Suppressor macrophage (primary cell): ENCODE measurements around the gene C1orf167.

ENCODE experiments used
- DNase-seq, 4 experiments: peaks; one replicate each; pipeline ENCODE4 v3.0.0-alpha.2; 2020 to 2022

Gene C1orf167

GRCh38 chr1:11784256-11784992 is 22.4 kb downstream of the C1orf167 start:
- DNase-seq, result no peak

DNA sequence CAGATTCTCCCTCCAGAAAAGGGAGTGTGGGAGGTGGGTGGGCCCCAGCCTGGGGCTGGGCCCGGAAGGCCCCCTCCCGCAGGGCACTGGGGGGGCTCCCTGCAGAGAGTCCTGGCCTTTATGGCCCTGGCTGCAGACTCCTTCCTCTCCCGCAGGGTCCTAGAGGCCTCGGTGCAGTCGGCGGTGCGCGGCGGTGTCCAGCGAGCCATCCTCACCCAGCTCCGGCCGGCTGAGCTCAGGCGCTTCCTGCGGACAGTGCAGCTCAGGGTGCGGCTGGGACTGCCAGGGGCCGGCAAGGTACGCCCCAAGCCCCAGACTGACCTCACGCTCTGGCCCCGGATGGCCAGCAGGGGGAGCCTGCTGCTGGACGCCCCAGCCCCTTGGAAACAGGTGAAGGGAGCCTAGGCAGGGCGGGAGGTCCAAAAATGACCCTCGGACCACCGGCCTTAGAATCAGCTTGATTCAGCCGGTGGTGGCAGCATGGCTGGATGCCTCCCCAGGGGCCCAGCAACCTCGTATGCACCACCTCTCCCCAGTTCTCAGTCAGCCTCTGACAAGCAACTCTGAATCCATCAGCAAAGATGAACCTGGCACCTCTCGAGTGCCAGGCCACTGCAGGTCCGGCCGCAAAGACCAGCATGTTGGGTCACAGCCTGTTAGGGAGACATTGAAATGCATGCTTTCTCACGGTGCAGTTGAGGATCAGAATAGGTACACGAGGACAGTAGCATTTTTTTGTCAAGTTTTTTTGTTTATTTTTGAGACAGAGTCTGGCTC is 23.2 kb downstream of the C1orf167 start:
- DNase-seq, result peak; percentile 56 to 82 (median 65)

DNA sequence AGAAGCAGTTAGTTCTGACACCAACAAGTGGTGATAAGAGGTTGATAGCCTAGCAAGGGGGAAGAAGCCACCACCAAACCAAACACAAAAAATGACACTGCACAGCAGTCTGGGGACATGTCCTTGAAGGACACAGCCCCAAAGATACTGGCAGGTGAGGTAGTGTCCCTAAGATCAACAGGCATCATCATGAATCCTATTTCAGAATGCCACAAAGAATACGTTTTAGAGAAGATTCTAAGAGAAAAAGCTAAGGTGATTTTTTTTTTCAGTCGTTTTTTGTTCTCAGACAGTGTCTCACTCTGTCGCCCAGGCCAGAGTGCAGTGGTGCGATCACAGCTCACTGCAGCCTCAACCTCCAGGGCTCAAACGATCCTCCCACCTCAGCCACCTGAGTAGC is 24.2 kb downstream of the C1orf167 start:
- no peak for DNase-seq

DNA sequence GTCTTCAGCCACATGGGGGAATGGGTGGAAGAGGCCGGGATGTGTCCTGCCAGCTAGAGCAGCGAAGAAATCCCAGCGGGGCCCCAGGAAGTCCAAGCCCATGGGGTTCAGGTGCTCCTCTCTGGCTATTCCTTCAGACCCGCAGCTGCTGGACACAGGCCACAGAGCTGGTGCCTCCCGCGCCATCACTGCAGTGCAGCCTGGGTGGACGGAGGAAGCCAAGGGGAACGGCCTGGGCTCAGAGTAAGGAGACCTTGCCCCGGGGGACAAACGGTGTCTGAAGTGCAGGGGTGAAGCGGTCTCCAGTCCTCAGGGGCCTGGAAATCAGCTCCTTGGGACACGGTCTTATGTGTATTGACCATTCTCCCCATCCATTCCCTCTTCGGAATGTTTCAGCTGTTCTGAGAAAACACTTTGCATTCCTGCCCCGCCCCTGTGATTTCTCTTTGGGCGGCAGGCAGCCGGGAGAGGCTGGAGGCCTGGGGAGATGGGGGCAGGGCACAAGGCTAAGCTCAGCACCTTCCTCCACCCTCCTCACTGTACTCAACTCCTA is 25.3 kb downstream of the C1orf167 start:
- DNase-seq, result no peak

DNA sequence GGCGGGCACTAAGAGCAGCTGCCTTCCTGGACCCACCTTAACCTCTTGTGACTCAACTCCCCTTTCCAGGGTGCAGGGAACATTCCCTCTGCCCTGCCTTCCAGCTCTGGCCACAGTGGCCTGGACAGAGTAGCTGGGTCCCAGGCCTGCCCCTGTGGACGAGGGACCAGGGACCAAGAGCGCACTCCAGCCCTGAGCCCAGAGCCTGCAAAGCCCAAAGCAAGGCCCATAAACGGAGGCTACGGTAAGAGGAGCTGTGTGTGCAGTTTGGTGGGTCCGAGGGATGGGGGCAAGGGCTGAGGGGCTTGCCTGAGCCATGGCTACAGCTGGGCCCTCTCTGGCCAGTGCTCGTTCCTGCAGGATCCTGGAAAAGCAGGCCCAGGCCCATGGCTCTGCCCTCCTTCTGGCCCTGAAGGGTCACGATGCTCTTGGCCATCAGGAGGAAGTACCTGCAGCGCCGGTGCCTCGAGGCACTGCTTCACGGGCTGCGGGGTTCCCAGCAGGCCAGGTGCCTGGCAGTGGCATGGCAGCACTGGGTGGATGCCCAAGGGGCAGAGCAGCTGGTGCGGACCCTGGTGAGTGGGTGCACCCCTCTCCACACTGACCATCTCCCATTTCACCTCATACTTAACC is 25.9 kb downstream of the C1orf167 start:
- DNase-seq, result no peak

GRCh38 chr1:11788549-11789053 is 26.6 kb downstream of the C1orf167 start:
- no peak for DNase-seq

DNA sequence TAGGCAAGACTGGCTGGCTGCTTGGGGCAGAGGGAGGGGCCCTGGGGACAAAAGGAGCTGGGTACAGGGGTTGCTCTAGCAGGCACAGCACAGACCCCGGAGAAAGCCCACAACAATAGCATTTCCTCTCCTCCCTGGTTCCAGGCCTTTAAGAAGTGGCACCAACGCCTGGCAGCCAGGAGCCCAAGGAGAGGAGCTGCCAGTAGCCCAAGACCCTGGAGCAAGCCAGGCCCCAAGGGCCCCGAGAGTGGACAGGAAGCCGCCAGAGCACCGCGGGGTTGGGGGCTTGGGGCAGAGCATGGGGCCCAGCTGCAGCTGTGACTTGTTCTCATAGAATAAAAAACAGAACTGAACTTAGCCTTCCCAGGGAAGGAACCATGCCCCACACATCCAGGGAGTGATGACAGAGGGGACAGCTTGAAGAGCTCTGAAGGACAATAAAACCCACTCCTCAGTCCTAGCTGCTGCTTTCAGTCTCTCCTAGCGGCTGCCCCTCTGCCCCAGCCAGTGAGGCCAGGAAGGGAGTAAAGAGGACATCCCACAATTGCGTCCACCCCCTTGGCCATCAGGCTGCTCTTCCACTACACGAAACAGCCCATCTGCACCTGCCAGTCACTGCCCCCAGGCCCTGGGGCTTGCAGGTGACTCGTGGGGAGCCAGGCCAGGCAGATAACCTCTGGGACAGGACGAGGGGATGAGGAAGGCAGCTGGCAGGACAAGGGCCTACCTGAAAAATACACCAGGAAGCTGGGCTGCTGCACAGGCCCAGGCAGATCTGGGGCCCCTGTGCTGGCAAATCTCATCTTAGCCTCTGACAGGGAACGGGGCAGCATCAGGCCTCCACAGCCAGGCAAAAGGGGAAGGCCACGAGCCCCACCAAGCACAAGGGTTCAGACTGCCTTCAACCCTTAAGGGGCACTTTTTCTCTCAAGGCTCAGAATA is 27.4 kb downstream of the C1orf167 start:
- DNase-seq, result no peak

- no peak for DNase-seq
Observed at GRCh38 chr1:11790101-11790879, 28.3 kb downstream of the C1orf167 start.

- peak; percentile 85 to 91 (median 86) for DNase-seq
Observed at GRCh38 chr1:11790880-11791715, 29.1 kb downstream of the C1orf167 start.

- DNase-seq, result no peak
Observed at GRCh38 chr1:11792106-11792505, 30.1 kb downstream of the C1orf167 start.

- no peak for DNase-seq
Observed at GRCh38 chr1:11793819-11794218, 31.8 kb downstream of the C1orf167 start.

DNA sequence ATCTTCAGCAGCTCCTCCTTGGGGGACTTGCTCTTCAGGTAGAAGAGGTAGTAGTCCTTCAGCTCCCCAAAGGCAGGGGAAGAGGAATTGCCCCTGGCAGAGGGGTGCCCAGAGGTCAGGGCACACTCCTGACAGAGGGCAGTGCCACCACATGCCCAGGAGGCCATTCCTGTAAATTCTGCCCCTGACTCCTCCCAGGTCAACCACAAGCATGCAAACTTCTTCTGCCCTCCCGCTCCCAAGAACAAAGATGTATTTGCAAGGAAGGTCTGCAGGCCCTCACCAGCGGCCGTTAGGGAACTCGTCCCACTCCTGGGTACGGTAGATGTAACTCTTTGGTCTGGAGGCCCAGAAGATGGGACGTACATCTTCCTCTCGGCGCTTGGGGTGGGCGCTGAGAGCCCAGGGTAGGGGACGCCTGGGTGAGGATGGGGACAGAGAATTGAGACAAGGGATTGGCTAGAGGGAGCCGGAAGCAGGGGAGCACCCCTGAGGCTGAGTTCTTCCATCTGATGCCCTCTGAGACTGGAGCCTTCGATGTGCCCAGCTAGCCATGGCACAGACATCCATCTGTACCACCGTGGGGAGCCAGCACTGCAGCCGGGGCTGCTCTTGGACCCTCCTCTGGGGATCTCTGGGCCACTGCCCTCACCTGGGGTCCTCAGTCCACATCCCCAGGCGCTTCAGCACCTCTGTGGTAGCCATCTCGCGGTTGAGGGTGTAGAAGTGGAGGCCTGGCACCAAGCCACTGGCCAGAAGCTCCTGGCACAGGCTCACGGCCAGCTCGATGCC is 32.6 kb downstream of the C1orf167 start:
- no peak for DNase-seq

- no peak for DNase-seq
Observed at GRCh38 chr1:11795238-11795890, 33.4 kb downstream of the C1orf167 start.

- peak; percentile 43 to 74 (median 66) for DNase-seq
Observed at GRCh38 chr1:11796036-11796828, 34.2 kb downstream of the C1orf167 start.

DNA sequence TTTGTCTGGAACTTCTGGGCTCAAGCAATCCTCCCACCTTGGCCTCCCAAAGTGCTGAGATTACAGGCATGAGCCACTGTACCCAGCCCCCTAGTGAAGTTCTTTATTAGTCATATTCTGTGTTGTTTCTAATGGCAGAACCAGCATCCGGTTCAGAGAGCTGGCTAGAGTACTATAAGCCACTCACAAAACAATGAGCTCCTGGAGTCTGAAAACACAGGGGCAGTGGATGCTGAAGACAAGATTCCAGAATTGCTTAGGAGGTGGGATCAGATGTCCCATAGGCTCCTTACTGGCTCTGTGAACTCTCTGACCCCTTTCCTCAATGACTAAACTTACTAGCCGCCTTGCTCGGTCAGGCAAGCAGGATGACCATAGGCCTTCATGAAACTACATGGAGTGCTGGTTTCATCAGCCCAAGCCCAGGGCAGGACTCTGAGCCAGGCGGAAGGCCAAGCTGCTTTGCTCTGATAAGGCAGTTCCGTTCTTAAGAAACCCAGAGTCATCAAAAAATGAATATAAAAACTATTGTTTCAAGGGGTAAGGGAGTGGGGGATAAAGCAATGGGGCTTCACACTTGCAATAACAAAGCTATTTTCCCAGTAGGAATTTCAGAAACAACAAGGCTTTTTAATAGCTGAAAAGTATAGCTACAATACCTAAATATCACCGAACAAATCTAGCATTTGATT is 35.7 kb downstream of the C1orf167 start:
- no peak for DNase-seq

DNA sequence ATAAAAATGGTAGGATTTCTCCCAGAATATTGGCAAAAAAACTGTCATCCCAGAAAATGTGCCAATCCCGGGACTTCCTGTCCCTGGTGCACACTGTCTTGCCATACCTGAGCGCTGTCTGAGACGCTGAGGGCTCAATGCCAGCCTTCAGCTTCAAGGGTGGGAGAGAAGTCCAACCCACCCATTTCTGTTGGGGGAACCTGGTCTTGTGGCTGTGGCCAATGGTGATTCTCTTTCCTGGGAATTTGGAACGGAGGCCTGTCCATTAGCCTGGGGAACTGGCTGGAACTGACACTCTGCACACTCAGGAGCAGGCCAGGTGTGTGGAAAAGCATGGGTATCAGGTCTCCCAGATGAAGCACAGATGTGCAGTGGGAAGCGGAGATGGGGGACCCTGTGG is 37.1 kb downstream of the C1orf167 start:
- DNase-seq, result no peak

DNA sequence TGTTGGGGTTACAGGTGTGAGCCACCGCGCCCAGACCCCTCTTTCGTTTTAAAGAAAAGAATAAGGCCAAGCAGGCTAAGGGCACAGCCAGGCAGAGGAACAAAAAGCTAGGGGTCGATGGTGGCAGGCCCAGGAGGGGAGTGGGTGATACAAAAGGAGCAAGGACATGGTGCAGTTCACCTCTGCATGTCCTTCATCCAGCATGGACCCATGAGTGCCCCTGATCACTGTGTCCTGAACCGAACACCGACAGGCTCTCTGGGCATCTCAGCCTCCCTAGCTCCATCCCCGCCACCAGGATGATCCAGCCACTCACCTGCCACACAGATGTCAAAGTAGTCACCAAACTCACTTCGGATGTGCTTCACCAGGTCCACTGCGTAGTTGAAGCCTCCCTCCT is 37.9 kb downstream of the C1orf167 start:
- DNase-seq, result no peak
